ENCODE measurements around the gene WDR82.

WDR82 gene

GRCh38 chr3:52256622-52257021, 21.8 kb downstream of the WDR82 start:
- DNase-seq (ENCODE audit: low read depth): no peak

- DNase-seq (ENCODE audit: low read depth): no peak
Measured at GRCh38 chr3:52256159-52256558, 22.3 kb downstream of the WDR82 start.

- no peak for DNase-seq (ENCODE audit: low read depth)
Measured at GRCh38 chr3:52254608-52255007, 23.8 kb downstream of the WDR82 start.

GRCh38 chr3:52253314-52254304, 24.8 kb downstream of the WDR82 start:
- no peak for DNase-seq (ENCODE audit: low read depth)

GRCh38 chr3:52250122-52250521, 28.3 kb downstream of the WDR82 start:
- no peak for DNase-seq (ENCODE audit: low read depth)

GRCh38 chr3:52249683-52250082, 28.8 kb downstream of the WDR82 start:
- DNase-seq (ENCODE audit: low read depth): no peak

GRCh38 chr3:52248816-52249547, 29.5 kb downstream of the WDR82 start:
- DNase-seq (ENCODE audit: low read depth): no peak

GRCh38 chr3:52248165-52248541, 30.3 kb downstream of the WDR82 start:
- no peak for DNase-seq (ENCODE audit: low read depth)

GRCh38 chr3:52247409-52248164, 30.9 kb downstream of the WDR82 start:
- DNase-seq (ENCODE audit: low read depth): no peak

- DNase-seq (ENCODE audit: low read depth): no peak
Measured at GRCh38 chr3:52246728-52247408, 31.6 kb downstream of the WDR82 start.

- no peak for DNase-seq (ENCODE audit: low read depth)
Measured at GRCh38 chr3:52246264-52246620, 32.2 kb downstream of the WDR82 start.

GRCh38 chr3:52245322-52246263, 32.9 kb downstream of the WDR82 start, which contains the start of gene PPM1M:
Gene PPM1M (plus strand): TSS chr3:52245759. CDS start chr3:52245825, 66 bp downstream.
- DNase-seq (ENCODE audit: low read depth): no peak

GRCh38 chr3:52243791-52244628, 34.4 kb downstream of the WDR82 start:
- no peak for DNase-seq (ENCODE audit: low read depth)

GRCh38 chr3:52242039-52242438, 36.4 kb downstream of the WDR82 start:
- DNase-seq (ENCODE audit: low read depth): no peak

GRCh38 chr3:52240886-52241370, 37.5 kb downstream of the WDR82 start:
- no peak for DNase-seq (ENCODE audit: low read depth)

GRCh38 chr3:52240059-52240885, 38.2 kb downstream of the WDR82 start:
- peak; percentile 99 for DNase-seq (ENCODE audit: low read depth)

GRCh38 chr3:52238761-52239701, 39.4 kb downstream of the WDR82 start, which contains the start of gene TWF2:
Gene TWF2 (minus strand): TSS chr3:52239158. CDS start chr3:52239016, 142 bp downstream.
- DNase-seq (ENCODE audit: low read depth): peak; percentile 64

Data from fibroblast of the conjunctiva (primary cell).